Testis (tissue), 3 donors: Measurements from ENCODE around the gene FGFR3. TPM values are rescaled to one million over a fixed set of nuclear protein-coding genes. Genes with fewer than 3 reads are reported as not detected.

Experiments used
- DNase-seq: peaks from one replicate; pipeline ENCODE4 v3.0.0-alpha.2; 2019
- H3K27ac ChIP-seq, 2 donors: fragments of 200-600 bp; sonication (generic); one replicate each; pipeline ENCODE4 v1.5.1; 2019
- H3K27me3 ChIP-seq: fragments of 200-600 bp; sonication (generic); one replicate; pipeline ENCODE4 v1.5.1; 2019
- H3K36me3 ChIP-seq: fragments of 200-600 bp; sonication (generic); one replicate; pipeline ENCODE4 v1.5.1; 2017; ENCODE audit warnings: low read depth; ENCODE audit errors: missing control alignments
- H3K4me1 ChIP-seq: fragments of 200-600 bp; sonication (generic); one replicate; pipeline ENCODE4 v1.5.1; 2019
- H3K4me3 ChIP-seq, 2 donors: fragments of 200-600 bp; sonication (generic); one replicate each; pipeline ENCODE4 v1.5.1; 2017 to 2019
- H3K9me3 ChIP-seq: fragments of 200-600 bp; sonication (generic); one replicate; pipeline ENCODE4 v1.5.1; 2017
- CTCF ChIP-seq, 3 experiments: fragments of 450-650 bp in 2 of 3; fragments of 200-600 bp in 1 of 3; sonication (generic) in 1 of 3; IDR thresholded peaks; one replicate each; pipeline ENCODE4 v1.5.1; 2016 to 2019; ENCODE audit warnings: antibody characterized with exemption in 3 of 3, mild to moderate bottlenecking in 2 of 3, moderate library complexity in 1 of 3
- POLR2A ChIP-seq: fragments of 450-650 bp; IDR thresholded peaks from one replicate; pipeline ENCODE4 v1.6.1; 2017; ENCODE audit warnings: antibody characterized with exemption, mild to moderate bottlenecking, moderate library complexity
- WGBS, 2 donors: methylation state at CpG; one replicate each; pipeline ENCODE4 v1.1.5; 2018; 5-methylcytosine and 5-hydroxymethylcytosine counted together
- intact Hi-C: fragments of 100-400 bp; cut with DNase I; formaldehyde crosslinking; loops from one replicate; pipeline ENCODE4 v1.15.1; 2023; ENCODE audit warnings: low total_unique reads
- polyA plus RNA-seq: library from polyadenylated mRNA; stranded (reverse); fragments of 350-450 nt; fragmentation: Illumina TruSeq; extraction: RNeasy Lipid Tissue Mini Kit (QIAGEN cat#74804); gene quantifications from one replicate; pipeline ENCODE4 v1.2.3, GENCODE V29; 2014; ENCODE audit warnings: low read depth, low replicate concordance; ENCODE audit not compliant: insufficient read depth
- total RNA-seq, 2 donors: library from RNA; depleted of rRNA; stranded (reverse); fragments of >200 nt; gene quantifications; one replicate each; pipeline ENCODE4 v1.2.3, GENCODE V29; 2016

FGFR3 gene
- total and polyA plus RNA-seq, 3 donors from 2014 or later: 39.2 to 93.7 (median 79.6) TPM

- Histone ChIP-seq H3K4me3 (no peak overlapping the region), H3K4me1 (no peaks in the 10 kb centered on the region), H3K9me3 (no peaks in the 10 kb centered on the region), H3K27me3 (no peaks in the 10 kb centered on the region), H3K27ac (no peak overlapping the region), H3K36me3 (no peaks in the 10 kb centered on the region)
- no peak for DNase-seq
- intact Hi-C loops: loop anchor here (10.0 kb wide), 1 partner anchor 151 kb away; no protein-coding TSS in a partner anchor
- TF ChIP-seq CTCF (IDR thresholded peaks at IDR 0.05): no peak
- no peak for TF ChIP-seq POLR2A
- 80% methylated on average over 15 of the region's 15 CpGs; no CpG with 5 or more reads in 1 of the 2 donors for WGBS, 2 donors
Observed at GRCh38 chr4:1753697-1754311, 39.3 kb upstream of the FGFR3 start.

GRCh38 chr4:1754336-1754735 is 38.8 kb upstream of the FGFR3 start:
- TF ChIP-seq POLR2A (no peak), CTCF (IDR thresholded peaks at IDR 0.05) (no peak)
- no peak for DNase-seq
- Histone ChIP-seq H3K36me3 (no peaks in the 10 kb centered on the region), H3K9me3 (no peaks in the 10 kb centered on the region), H3K4me1 (no peaks in the 10 kb centered on the region), H3K27me3 (no peaks in the 10 kb centered on the region), H3K27ac (no peak overlapping the region), H3K4me3 (no peak overlapping the region)
- intact Hi-C loops: loop anchor here (10.0 kb wide), 1 partner anchor 150 kb away; no protein-coding TSS in a partner anchor
- 92% methylated on average over 5 of the region's 5 CpGs; no CpG with 5 or more reads in 1 of the 2 donors for WGBS, 2 donors

- intact Hi-C loops: loop anchor here (10.0 kb wide), 1 partner anchor 150 kb away; no protein-coding TSS in a partner anchor
- no peak overlapping the region for H3K27ac ChIP-seq
- no peaks in the 10 kb centered on the region for H3K9me3 ChIP-seq
- 92 to 93% methylated on average over 14 to 17 of the region's 17 CpGs for WGBS, 2 donors
- H3K4me1 ChIP-seq: no peaks in the 10 kb centered on the region
- no peak for TF ChIP-seq CTCF (IDR thresholded peaks at IDR 0.05)
- TF ChIP-seq POLR2A: no peak
- no peaks in the 10 kb centered on the region for H3K27me3 ChIP-seq
- no peak for DNase-seq
- H3K4me3 ChIP-seq: no peak overlapping the region
- H3K36me3 ChIP-seq: no peaks in the 10 kb centered on the region
Observed at GRCh38 chr4:1755297-1755696, 37.8 kb upstream of the FGFR3 start.

GRCh38 chr4:1756079-1756478 is 37.0 kb upstream of the FGFR3 start:
- TF ChIP-seq CTCF (IDR thresholded peaks at IDR 0.05): no peak
- TF ChIP-seq POLR2A: no peak
- intact Hi-C loops: loop anchor here (10.0 kb wide), 1 partner anchor 149 kb away; no protein-coding TSS in a partner anchor

More at GRCh38 chr4:1756079-1756478, 37.0 kb upstream of the FGFR3 start:
- Histone ChIP-seq H3K9me3 (no peaks in the 10 kb centered on the region), H3K27ac (no peak overlapping the region), H3K4me1 (no peaks in the 10 kb centered on the region), H3K27me3 (no peaks in the 10 kb centered on the region), H3K36me3 (no peaks in the 10 kb centered on the region), H3K4me3 (no peak overlapping the region)
- WGBS, 2 donors: 64 to 81% methylated on average over 3 to 17 of the region's 18 CpGs
- no peak for DNase-seq
